HEK293 (cell line): ENCODE data around the gene RNF166.

ENCODE experiments used
- CTCF ChIA-PET: fragments of 350-600 bp; formaldehyde crosslinking; extraction: SDS; loops from one replicate; lab custom pipeline; 2021; ENCODE audit warnings: antibody characterized with exemption; lab: Yijun Ruan, JAX
- POLR2A ChIA-PET: fragments of 300-600 bp; formaldehyde crosslinking; extraction: SDS; loops from one replicate; lab custom pipeline; 2020; ENCODE audit warnings: antibody characterized with exemption, inconsistent platforms; lab: Yijun Ruan, JAX
- H3K27ac ChIP-seq: fragments of 200-500 bp; sonication (Bioruptor generic); 2 replicates; pipeline ENCODE4 v1.5.1; 2014; ENCODE audit warnings: low read depth, low read length, control low read depth, inconsistent platforms; ENCODE audit errors: extremely low read depth
- H3K36me3 ChIP-seq, 2 experiments: fragments of 200-500 bp in 1 of 2; sonication (Bioruptor generic) in 1 of 2; 1 replicate in 1 of 2; 2 replicates in 1 of 2; pipeline ENCODE4 v1.5.1; 2014 to 2017; ENCODE audit warnings: inconsistent platforms in 2 of 2, low read length in 2 of 2; ENCODE audit not compliant: control insufficient read depth in 2 of 2, insufficient read depth in 1 of 2
- H3K4me1 ChIP-seq: fragments of 200-500 bp; sonication (Bioruptor generic); 2 replicates; pipeline ENCODE4 v1.5.1; 2014; ENCODE audit warnings: mild to moderate bottlenecking, low read length, inconsistent platforms; ENCODE audit not compliant: control insufficient read depth, insufficient read depth
- H3K4me3 ChIP-seq: 2 replicates; pipeline ENCODE4 v1.5.1; 2011; ENCODE audit warnings: low read depth, mild to moderate bottlenecking, control low read depth, low read length, moderate library complexity
- H3K9me3 ChIP-seq: fragments of 200-500 bp; sonication (Bioruptor generic); 2 replicates; pipeline ENCODE4 v1.5.1; 2014; ENCODE audit warnings: low read depth, low read length, inconsistent platforms; ENCODE audit not compliant: control insufficient read depth, insufficient read depth
- BCL6B ChIP-seq: fragments of 450-650 bp; formaldehyde crosslinking; IDR thresholded peaks from 2 replicates; pipeline ENCODE4 v1.5.1; 2017; ENCODE audit warnings: missing biosample characterization, missing genetic modification characterization
- GLIS1 ChIP-seq: fragments of 450-650 bp; formaldehyde crosslinking; IDR thresholded peaks from 2 replicates; pipeline ENCODE4 v1.5.1; 2016; ENCODE audit warnings: missing biosample characterization, missing genetic modification characterization
- MYNN ChIP-seq: fragments of 450-650 bp; formaldehyde crosslinking; IDR thresholded peaks from 2 replicates; pipeline ENCODE4 v1.5.1; 2016; ENCODE audit warnings: missing biosample characterization, missing genetic modification characterization, borderline replicate concordance
- OSR2 ChIP-seq: fragments of 450-650 bp; formaldehyde crosslinking; IDR thresholded peaks from 2 replicates; pipeline ENCODE4 v1.5.1; 2016; ENCODE audit warnings: missing biosample characterization, missing genetic modification characterization
- REST ChIP-seq: fragments of 450-650 bp; formaldehyde crosslinking; IDR thresholded peaks from 2 replicates; pipeline ENCODE4 v1.5.1; 2016; ENCODE audit warnings: missing biosample characterization, missing genetic modification characterization
- SETDB1 ChIP-seq: IDR thresholded peaks from one replicate; pipeline ENCODE4 v1.6.1; 2017; ENCODE audit warnings: mild to moderate bottlenecking, low read length, moderate library complexity, mixed read lengths; ENCODE audit not compliant: insufficient read length
- YY2 ChIP-seq: fragments of 450-650 bp; formaldehyde crosslinking; IDR thresholded peaks from 2 replicates; pipeline ENCODE4 v1.5.1; 2016; ENCODE audit warnings: missing biosample characterization, missing genetic modification characterization
- ZBTB20 ChIP-seq: fragments of 450-650 bp; formaldehyde crosslinking; IDR thresholded peaks from 2 replicates; pipeline ENCODE4 v1.5.1; 2016; ENCODE audit warnings: missing biosample characterization, missing genetic modification characterization
- ZNF132 ChIP-seq: fragments of 450-650 bp; formaldehyde crosslinking; IDR thresholded peaks from 2 replicates; pipeline ENCODE4 v1.5.1; 2017; ENCODE audit warnings: missing biosample characterization, missing genetic modification characterization, borderline replicate concordance
- ZNF148 ChIP-seq: fragments of 450-650 bp; formaldehyde crosslinking; IDR thresholded peaks from 2 replicates; pipeline ENCODE4 v1.5.0; 2017; ENCODE audit warnings: missing biosample characterization, missing genetic modification characterization, borderline replicate concordance
- ZNF292 ChIP-seq: fragments of 450-650 bp; formaldehyde crosslinking; IDR thresholded peaks from 2 replicates; pipeline ENCODE4 v1.5.1; 2016; ENCODE audit warnings: low read depth, missing biosample characterization, missing genetic modification characterization, borderline replicate concordance
- ZNF501 ChIP-seq: fragments of 450-650 bp; formaldehyde crosslinking; IDR thresholded peaks from 2 replicates; pipeline ENCODE4 v1.5.1; 2016; ENCODE audit warnings: missing biosample characterization, missing genetic modification characterization
- ZNF548 ChIP-seq: fragments of 450-650 bp; formaldehyde crosslinking; IDR thresholded peaks from 2 replicates; pipeline ENCODE4 v1.5.1; 2016; ENCODE audit warnings: missing biosample characterization, missing genetic modification characterization
- ZNF610 ChIP-seq: fragments of 450-650 bp; formaldehyde crosslinking; IDR thresholded peaks from 2 replicates; pipeline ENCODE4 v1.5.1; 2016; ENCODE audit warnings: missing biosample characterization, missing genetic modification characterization, borderline replicate concordance
- ZNF624 ChIP-seq: fragments of 450-650 bp; formaldehyde crosslinking; IDR thresholded peaks from 2 replicates; pipeline ENCODE4 v1.5.1; 2017; ENCODE audit warnings: missing biosample characterization, missing genetic modification characterization
- ZNF837 ChIP-seq: fragments of 450-650 bp; formaldehyde crosslinking; IDR thresholded peaks from 2 replicates; pipeline ENCODE4 v1.5.1; 2016; ENCODE audit warnings: missing biosample characterization, missing genetic modification characterization

Gene RNF166

DNA sequence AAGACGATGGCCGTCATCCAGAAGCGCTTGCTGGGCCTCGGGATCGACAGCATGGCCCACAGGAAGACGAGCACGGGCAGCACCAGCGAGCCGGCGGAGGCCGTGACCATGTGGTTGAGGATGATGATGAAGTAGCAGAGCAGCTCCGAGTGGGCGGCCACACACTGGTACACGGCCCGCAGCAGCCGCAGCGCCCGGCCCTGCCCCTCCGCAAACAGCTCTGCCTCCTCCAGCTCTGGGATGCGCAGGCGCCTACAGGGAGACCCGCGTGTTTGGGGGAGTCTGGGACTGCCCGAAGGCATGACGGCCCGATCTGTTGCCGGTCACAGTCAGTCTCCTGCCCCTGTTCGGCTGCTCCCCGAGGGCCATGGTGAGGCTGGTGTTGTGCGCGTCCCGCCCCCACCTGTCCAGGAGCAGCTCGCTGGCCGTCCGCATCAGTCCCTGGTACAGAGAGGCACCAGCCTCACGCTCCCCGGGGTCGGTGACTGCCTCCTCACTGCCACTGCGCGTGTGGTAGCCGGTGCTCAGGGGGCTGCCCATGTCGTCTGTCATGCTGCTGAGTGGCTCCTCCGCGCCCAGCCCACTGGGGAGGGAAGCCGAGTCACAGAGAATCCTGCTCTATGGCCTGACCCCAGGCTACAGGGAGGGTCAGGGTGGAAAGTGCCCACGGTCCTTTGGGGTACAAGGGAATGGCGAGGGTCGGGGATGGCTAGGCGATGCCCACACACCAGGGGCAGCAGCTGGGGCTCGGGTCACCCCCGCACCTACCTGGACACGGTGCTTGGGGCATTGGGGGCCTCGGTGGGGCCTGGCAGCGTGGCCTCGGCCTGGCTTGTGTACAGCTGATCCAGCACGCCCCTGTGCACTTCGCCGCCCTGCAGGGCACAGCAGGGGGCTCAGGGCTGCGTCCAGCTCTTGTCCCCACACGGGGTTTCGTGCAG is 15.9 kb upstream of the RNF166 start:
- Histone ChIP-seq H3K4me3 (no peak overlapping the region), H3K9me3 (no peaks in the 10 kb centered on the region), H3K4me1 (no peaks in the 10 kb centered on the region), H3K36me3 (peaks cover 0 to 97% of the 10 kb centered on the region in 2 experiments; a peak in 2 of 3 replicates), H3K27ac (no peak overlapping the region)
- CTCF ChIA-PET, result interaction anchor here (0.6 to 2.5 kb wide), 2 partner anchors 15 to 64 kb away, joined by 3 to 6 read pairs; no protein-coding TSS in a partner anchor
- TF ChIP-seq OSR2 (tag by site-specific recombination) (no peak), ZNF132 (tag by site-specific recombination) (no peak), GLIS1 (tag by site-specific recombination) (no peak), REST (tag by site-specific recombination) (no peak), ZNF837 (tag by site-specific recombination) (no peak), ZNF624 (no peak), ZNF292 (tag by site-specific recombination) (no peak)
- POLR2A ChIA-PET, result no interaction called here

GRCh38 chr16:88721236-88721635 is 15.0 kb upstream of the RNF166 start:
- H3K4me3 ChIP-seq, result no peak overlapping the region
- POLR2A ChIA-PET, result no interaction called here
- no peaks in the 10 kb centered on the region for H3K9me3 ChIP-seq
- no peak overlapping the region for H3K27ac ChIP-seq
- CTCF ChIA-PET, result no interaction called here
- no peaks in the 10 kb centered on the region for H3K4me1 ChIP-seq
- peaks cover 0 to 98% of the 10 kb centered on the region in 2 experiments; a peak in 2 of 3 replicates for H3K36me3 ChIP-seq
- no peak for TF ChIP-seq ZNF501 (tag by site-specific recombination)
- no peak for TF ChIP-seq ZBTB20
- TF ChIP-seq ZNF624, result no peak
- TF ChIP-seq MYNN, result no peak
- TF ChIP-seq YY2 (tag by site-specific recombination), result no peak
- TF ChIP-seq ZNF610 (tag by site-specific recombination), result no peak
- no peak for TF ChIP-seq ZNF548 (tag by site-specific recombination)
- no peak for TF ChIP-seq SETDB1
- no peak for TF ChIP-seq ZNF148
- no peak for TF ChIP-seq BCL6B (tag by site-specific recombination)
